Measurements from ENCODE around the gene SPEG. TPM values are rescaled to one million over a fixed set of nuclear protein-coding genes. Genes with fewer than 3 reads are reported as not detected.

SPEG gene
- total RNA-seq, 2 donors from 2014 or later = 23.1 to 29.8 TPM

- no peak overlapping the region for H3K27ac ChIP-seq (ENCODE audit: low read depth, low read length)
- H3K4me3 ChIP-seq (ENCODE audit: low read length) = peak overlapping the region; percentile 80
- H3K36me3 ChIP-seq (ENCODE audit: control insufficient read depth, insufficient read depth, low read length) = peaks cover 5% of the 10 kb centered on the region
- no peak overlapping the region for H3K9ac ChIP-seq (ENCODE audit: extremely low read depth, low read length, poor library complexity, severe bottlenecking)
- peak; percentile 84 for TF ChIP-seq CTCF (conservative IDR thresholded peaks at IDR 0.05)
- H3K9me3 ChIP-seq (ENCODE audit: control insufficient read depth, low read length) = no peaks in the 10 kb centered on the region
- H3K4me1 Mint-ChIP-seq = peaks cover 34% of the 10 kb centered on the region
- peaks cover 31% of the 10 kb centered on the region for H3K27me3 ChIP-seq (ENCODE audit: control insufficient read depth, insufficient read depth, low read length, poor library complexity, severe bottlenecking)
- H3K9me3 Mint-ChIP-seq = peaks cover 3% of the 10 kb centered on the region
- peak overlapping the region; percentile 48 for H3K27ac Mint-ChIP-seq
- H3K27me3 Mint-ChIP-seq (ENCODE audit: insufficient read depth) = peaks cover 50% of the 10 kb centered on the region
- H3K36me3 Mint-ChIP-seq (ENCODE audit: low read depth) = peaks cover 4% of the 10 kb centered on the region
- peaks cover 9% of the 10 kb centered on the region for H3K4me1 ChIP-seq (ENCODE audit: control insufficient read depth, insufficient read depth, low read length)
- 6% methylated on average over 14 to 26 of the region's 26 CpGs for WGBS, 2 experiments (ENCODE audit: insufficient coverage in 1 of 2, insufficient read length in 1 of 2)
- H3K4me3 Mint-ChIP-seq = peak overlapping the region; percentile 60
- DNase-seq = peak; percentile 93
These were observed 75.3 kb downstream of the SPEG start for GRCh38 chr2:219509780-219510511.

GRCh38 chr2:219510512-219511135 is 76.0 kb downstream of the SPEG start:
- H3K36me3 ChIP-seq (ENCODE audit: control insufficient read depth, insufficient read depth, low read length) = peaks cover 5% of the 10 kb centered on the region
- peaks cover 57% of the 10 kb centered on the region for H3K27me3 Mint-ChIP-seq (ENCODE audit: insufficient read depth)
- peak overlapping the region; percentile 60 for H3K4me3 Mint-ChIP-seq
- H3K9me3 Mint-ChIP-seq = peaks cover 3% of the 10 kb centered on the region
- no peak overlapping the region for H3K9ac ChIP-seq (ENCODE audit: extremely low read depth, low read length, poor library complexity, severe bottlenecking)
- H3K9me3 ChIP-seq (ENCODE audit: control insufficient read depth, low read length) = no peaks in the 10 kb centered on the region
- H3K27me3 ChIP-seq (ENCODE audit: control insufficient read depth, insufficient read depth, low read length, poor library complexity, severe bottlenecking) = peaks cover 38% of the 10 kb centered on the region
- no peaks in the 10 kb centered on the region for H3K36me3 Mint-ChIP-seq (ENCODE audit: low read depth)
- H3K4me3 ChIP-seq (ENCODE audit: low read length) = no peak overlapping the region
- no peak overlapping the region for H3K27ac Mint-ChIP-seq
- 72 to 77% methylated on average over 5 to 22 of the region's 22 CpGs for WGBS, 2 experiments (ENCODE audit: insufficient coverage in 1 of 2, insufficient read length in 1 of 2)
- no peak overlapping the region for H3K27ac ChIP-seq (ENCODE audit: low read depth, low read length)
- TF ChIP-seq CTCF (conservative IDR thresholded peaks at IDR 0.05) = no peak
- peaks cover 9% of the 10 kb centered on the region for H3K4me1 ChIP-seq (ENCODE audit: control insufficient read depth, insufficient read depth, low read length)
- DNase-seq = no peak
- peaks cover 34% of the 10 kb centered on the region for H3K4me1 Mint-ChIP-seq

- Mint-ChIP-seq H3K4me1 (peaks cover 31% of the 10 kb centered on the region), H3K27me3 (ENCODE audit: insufficient read depth) (peaks cover 68% of the 10 kb centered on the region), H3K27ac (no peak overlapping the region), H3K4me3 (no peak overlapping the region), H3K36me3 (ENCODE audit: low read depth) (no peaks in the 10 kb centered on the region), H3K9me3 (peaks cover 3% of the 10 kb centered on the region)
- H3K9ac ChIP-seq (ENCODE audit: extremely low read depth, low read length, poor library complexity, severe bottlenecking) = no peak overlapping the region
- TF ChIP-seq CTCF (conservative IDR thresholded peaks at IDR 0.05) = no peak
- peak; percentile 59 for DNase-seq
- no peaks in the 10 kb centered on the region for H3K9me3 ChIP-seq (ENCODE audit: control insufficient read depth, low read length)
- no peak overlapping the region for H3K27ac ChIP-seq (ENCODE audit: low read depth, low read length)
- H3K27me3 ChIP-seq (ENCODE audit: control insufficient read depth, insufficient read depth, low read length, poor library complexity, severe bottlenecking) = peaks cover 49% of the 10 kb centered on the region
- WGBS, 2 experiments (ENCODE audit: insufficient coverage in 1 of 2, insufficient read length in 1 of 2) = 76 to 84% methylated on average over 5 to 15 of the region's 15 CpGs
- H3K4me1 ChIP-seq (ENCODE audit: control insufficient read depth, insufficient read depth, low read length) = peaks cover 9% of the 10 kb centered on the region
- H3K4me3 ChIP-seq (ENCODE audit: low read length) = no peak overlapping the region
- H3K36me3 ChIP-seq (ENCODE audit: control insufficient read depth, insufficient read depth, low read length) = no peaks in the 10 kb centered on the region
These were observed 77.1 kb downstream of the SPEG start for GRCh38 chr2:219511547-219512325.
